Ishikawa (cell line): ENCODE data around the gene EEF2K.

ENCODE experiments used
- EGR1 ChIP-seq: IDR thresholded peaks from 2 replicates; pipeline ENCODE4 v1.6.1; 2012
- EP300 ChIP-seq: IDR thresholded peaks from 2 replicates; pipeline ENCODE4 v1.6.1; 2012; ENCODE audit warnings: borderline replicate concordance
- FOXM1 ChIP-seq: IDR thresholded peaks from 2 replicates; pipeline ENCODE4 v1.6.1; 2012; ENCODE audit warnings: low read depth, borderline replicate concordance
- MAX ChIP-seq: IDR thresholded peaks from 2 replicates; pipeline ENCODE4 v1.6.1; 2012
- TAF1 ChIP-seq: IDR thresholded peaks from 2 replicates; pipeline ENCODE4 v1.6.1; 2012; ENCODE audit warnings: low read depth, mild to moderate bottlenecking
- TEAD4 ChIP-seq: IDR thresholded peaks from 2 replicates; pipeline ENCODE4 v1.6.1; 2012
- TF ChIP-seq, protein P1 (sequence below): IDR thresholded peaks from 2 replicates; pipeline ENCODE4 v1.6.1; 2012; ENCODE audit warnings: low read depth, mild to moderate bottlenecking

DNA sequence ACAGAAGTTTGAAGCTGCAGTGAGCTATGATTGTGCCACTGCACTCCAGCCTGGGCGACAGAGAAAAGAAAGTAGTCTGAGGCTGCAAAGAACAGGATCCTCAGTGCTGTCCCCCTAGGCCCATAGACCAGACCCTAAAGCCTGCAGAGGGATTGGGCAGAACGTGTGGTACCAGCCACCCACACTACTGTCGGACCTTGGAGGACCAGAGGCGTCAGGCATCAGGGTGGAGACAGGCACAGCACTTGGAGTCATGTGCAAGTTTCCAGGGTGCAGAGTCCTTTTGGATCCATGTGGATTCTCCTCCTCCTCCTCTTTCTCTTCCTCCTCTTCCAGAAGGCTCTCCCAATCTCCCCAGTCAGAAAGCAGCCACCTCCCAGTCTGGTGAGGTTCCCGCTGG, 41.6 kb upstream of the EEF2K start:
- TF ChIP-seq EP300 (no peak), MAX (no peak), TAF1 (no peak), FOXM1 (no peak), TEAD4 (no peak), EGR1 (no peak)
- TF ChIP-seq, protein P1, sequence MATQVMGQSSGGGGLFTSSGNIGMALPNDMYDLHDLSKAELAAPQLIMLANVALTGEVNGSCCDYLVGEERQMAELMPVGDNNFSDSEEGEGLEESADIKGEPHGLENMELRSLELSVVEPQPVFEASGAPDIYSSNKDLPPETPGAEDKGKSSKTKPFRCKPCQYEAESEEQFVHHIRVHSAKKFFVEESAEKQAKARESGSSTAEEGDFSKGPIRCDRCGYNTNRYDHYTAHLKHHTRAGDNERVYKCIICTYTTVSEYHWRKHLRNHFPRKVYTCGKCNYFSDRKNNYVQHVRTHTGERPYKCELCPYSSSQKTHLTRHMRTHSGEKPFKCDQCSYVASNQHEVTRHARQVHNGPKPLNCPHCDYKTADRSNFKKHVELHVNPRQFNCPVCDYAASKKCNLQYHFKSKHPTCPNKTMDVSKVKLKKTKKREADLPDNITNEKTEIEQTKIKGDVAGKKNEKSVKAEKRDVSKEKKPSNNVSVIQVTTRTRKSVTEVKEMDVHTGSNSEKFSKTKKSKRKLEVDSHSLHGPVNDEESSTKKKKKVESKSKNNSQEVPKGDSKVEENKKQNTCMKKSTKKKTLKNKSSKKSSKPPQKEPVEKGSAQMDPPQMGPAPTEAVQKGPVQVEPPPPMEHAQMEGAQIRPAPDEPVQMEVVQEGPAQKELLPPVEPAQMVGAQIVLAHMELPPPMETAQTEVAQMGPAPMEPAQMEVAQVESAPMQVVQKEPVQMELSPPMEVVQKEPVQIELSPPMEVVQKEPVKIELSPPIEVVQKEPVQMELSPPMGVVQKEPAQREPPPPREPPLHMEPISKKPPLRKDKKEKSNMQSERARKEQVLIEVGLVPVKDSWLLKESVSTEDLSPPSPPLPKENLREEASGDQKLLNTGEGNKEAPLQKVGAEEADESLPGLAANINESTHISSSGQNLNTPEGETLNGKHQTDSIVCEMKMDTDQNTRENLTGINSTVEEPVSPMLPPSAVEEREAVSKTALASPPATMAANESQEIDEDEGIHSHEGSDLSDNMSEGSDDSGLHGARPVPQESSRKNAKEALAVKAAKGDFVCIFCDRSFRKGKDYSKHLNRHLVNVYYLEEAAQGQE = no peak
